HL-60 (cell line): ENCODE data around the gene CTRB1.
"Not testable (repeated sequence)": the region's sequence is repeated elsewhere in the genome, so short reads cannot be mapped to it uniquely, and the experiment has no call there.

Experiments
- DNase-seq, 2 experiments: peaks; one replicate each; pipeline ENCODE4 v3.0.0-alpha.2; 2010 to 2020; ENCODE audit warnings: low read depth in 1 of 2, low spot score in 1 of 2
- H3K27ac ChIP-seq: fragments of 250-450 bp; sonication (Bioruptor Pico); replicated peaks from 2 replicates; pipeline ENCODE4 v1.5.1; 2020; ENCODE audit warnings: mild to moderate bottlenecking, moderate library complexity
- H3K27me3 ChIP-seq: fragments of 250-450 bp; sonication (Bioruptor Pico); 2 replicates; pipeline ENCODE4 v1.5.1; 2021; ENCODE audit warnings: mild to moderate bottlenecking, moderate library complexity; ENCODE audit not compliant: insufficient read depth, poor library complexity, severe bottlenecking
- H3K4me3 ChIP-seq: replicated peaks from 2 replicates; pipeline ENCODE4 v1.5.1; 2011; ENCODE audit warnings: mild to moderate bottlenecking, control low read depth, low read length; ENCODE audit not compliant: insufficient read depth
- GABPA ChIP-seq: IDR thresholded peaks from 2 replicates; pipeline ENCODE4 v1.6.1; 2012; ENCODE audit warnings: low read depth
- POLR2AphosphoS5 ChIP-seq: IDR thresholded peaks from 2 replicates; pipeline ENCODE4 v1.6.1; 2012; ENCODE audit warnings: low read depth
- SPI1 ChIP-seq: IDR thresholded peaks from 2 replicates; pipeline ENCODE4 v1.6.1; 2012; ENCODE audit warnings: low read depth, mild to moderate bottlenecking, borderline replicate concordance
- TF ChIP-seq, protein P1 (sequence below): IDR thresholded peaks from one replicate; pipeline ENCODE4 v1.5.1; 2011; ENCODE audit warnings: low read length, control low read depth, inconsistent platforms; ENCODE audit not compliant: insufficient read depth
- TF ChIP-seq, protein P2 (sequence below): IDR thresholded peaks from 2 replicates; pipeline ENCODE4 v1.6.1; 2012; ENCODE audit warnings: low read depth; ENCODE audit not compliant: insufficient replicate concordance

CTRB1 gene

DNA sequence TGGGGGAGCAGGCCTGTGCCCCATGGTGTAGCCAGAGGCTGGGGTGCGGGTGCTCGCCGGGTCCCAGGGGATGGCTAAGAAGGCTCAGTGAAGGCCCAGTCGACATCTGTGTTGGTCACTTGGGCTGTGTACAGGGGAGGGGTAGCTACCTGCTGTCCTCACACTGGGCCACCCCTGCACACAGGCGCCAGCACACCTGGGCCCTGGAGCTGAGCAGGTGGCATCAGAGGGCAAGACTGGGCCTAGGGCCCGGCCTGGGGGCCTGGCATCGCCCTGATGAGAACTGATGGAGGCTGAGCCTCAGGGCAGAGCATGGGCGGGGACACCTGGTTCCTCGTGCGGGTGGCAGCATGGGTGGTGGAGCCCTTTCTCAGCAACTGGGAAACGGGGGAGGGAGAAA is 11.0 kb upstream of the CTRB1 start:
- Histone ChIP-seq H3K27me3 (no peaks in the 10 kb centered on the region), H3K27ac (no peak overlapping the region), H3K4me3 (no peak overlapping the region)
- no peak for DNase-seq
- no peak for TF ChIP-seq POLR2AphosphoS5
- TF ChIP-seq, protein P1, sequence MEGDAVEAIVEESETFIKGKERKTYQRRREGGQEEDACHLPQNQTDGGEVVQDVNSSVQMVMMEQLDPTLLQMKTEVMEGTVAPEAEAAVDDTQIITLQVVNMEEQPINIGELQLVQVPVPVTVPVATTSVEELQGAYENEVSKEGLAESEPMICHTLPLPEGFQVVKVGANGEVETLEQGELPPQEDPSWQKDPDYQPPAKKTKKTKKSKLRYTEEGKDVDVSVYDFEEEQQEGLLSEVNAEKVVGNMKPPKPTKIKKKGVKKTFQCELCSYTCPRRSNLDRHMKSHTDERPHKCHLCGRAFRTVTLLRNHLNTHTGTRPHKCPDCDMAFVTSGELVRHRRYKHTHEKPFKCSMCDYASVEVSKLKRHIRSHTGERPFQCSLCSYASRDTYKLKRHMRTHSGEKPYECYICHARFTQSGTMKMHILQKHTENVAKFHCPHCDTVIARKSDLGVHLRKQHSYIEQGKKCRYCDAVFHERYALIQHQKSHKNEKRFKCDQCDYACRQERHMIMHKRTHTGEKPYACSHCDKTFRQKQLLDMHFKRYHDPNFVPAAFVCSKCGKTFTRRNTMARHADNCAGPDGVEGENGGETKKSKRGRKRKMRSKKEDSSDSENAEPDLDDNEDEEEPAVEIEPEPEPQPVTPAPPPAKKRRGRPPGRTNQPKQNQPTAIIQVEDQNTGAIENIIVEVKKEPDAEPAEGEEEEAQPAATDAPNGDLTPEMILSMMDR: no peak
- no peak for TF ChIP-seq SPI1
- TF ChIP-seq GABPA: no peak
- TF ChIP-seq, protein P2, sequence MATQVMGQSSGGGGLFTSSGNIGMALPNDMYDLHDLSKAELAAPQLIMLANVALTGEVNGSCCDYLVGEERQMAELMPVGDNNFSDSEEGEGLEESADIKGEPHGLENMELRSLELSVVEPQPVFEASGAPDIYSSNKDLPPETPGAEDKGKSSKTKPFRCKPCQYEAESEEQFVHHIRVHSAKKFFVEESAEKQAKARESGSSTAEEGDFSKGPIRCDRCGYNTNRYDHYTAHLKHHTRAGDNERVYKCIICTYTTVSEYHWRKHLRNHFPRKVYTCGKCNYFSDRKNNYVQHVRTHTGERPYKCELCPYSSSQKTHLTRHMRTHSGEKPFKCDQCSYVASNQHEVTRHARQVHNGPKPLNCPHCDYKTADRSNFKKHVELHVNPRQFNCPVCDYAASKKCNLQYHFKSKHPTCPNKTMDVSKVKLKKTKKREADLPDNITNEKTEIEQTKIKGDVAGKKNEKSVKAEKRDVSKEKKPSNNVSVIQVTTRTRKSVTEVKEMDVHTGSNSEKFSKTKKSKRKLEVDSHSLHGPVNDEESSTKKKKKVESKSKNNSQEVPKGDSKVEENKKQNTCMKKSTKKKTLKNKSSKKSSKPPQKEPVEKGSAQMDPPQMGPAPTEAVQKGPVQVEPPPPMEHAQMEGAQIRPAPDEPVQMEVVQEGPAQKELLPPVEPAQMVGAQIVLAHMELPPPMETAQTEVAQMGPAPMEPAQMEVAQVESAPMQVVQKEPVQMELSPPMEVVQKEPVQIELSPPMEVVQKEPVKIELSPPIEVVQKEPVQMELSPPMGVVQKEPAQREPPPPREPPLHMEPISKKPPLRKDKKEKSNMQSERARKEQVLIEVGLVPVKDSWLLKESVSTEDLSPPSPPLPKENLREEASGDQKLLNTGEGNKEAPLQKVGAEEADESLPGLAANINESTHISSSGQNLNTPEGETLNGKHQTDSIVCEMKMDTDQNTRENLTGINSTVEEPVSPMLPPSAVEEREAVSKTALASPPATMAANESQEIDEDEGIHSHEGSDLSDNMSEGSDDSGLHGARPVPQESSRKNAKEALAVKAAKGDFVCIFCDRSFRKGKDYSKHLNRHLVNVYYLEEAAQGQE: no peak

DNA sequence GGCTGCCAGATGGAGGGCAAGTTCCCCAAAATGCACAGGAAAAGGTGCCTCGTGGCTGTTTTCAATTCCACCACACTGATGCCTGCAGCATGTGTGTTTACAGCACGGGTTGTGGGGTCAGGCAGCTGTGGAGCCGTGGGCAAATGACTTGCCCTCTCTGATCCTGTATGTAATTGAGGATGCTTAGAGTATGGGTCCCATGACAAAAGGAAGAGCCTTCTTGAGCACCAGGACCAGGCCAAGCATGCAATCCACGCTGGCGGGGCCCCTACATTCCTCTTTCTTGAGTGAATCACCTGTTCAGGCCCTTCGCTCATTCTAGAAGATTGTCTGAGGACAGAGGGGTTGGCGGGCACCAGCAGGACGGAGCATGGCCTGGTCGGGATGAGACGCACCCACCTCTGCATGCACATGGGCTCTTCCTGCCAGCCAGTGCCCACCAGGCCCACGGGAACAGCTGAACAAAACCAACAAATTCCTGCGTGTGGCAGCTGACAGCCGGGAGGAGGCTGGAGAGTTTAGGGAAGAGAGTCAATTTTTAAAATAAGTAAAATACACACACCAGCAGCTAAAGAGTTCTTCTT is 10.5 kb upstream of the CTRB1 start:
- H3K27me3 ChIP-seq: no peaks in the 10 kb centered on the region
- TF ChIP-seq POLR2AphosphoS5 (no peak), SPI1 (no peak), GABPA (no peak)
- TF ChIP-seq, protein P2: no peak
- TF ChIP-seq, protein P1: no peak
- no peak for DNase-seq
- H3K4me3 ChIP-seq: no peak overlapping the region
- H3K27ac ChIP-seq: no peak overlapping the region

DNA sequence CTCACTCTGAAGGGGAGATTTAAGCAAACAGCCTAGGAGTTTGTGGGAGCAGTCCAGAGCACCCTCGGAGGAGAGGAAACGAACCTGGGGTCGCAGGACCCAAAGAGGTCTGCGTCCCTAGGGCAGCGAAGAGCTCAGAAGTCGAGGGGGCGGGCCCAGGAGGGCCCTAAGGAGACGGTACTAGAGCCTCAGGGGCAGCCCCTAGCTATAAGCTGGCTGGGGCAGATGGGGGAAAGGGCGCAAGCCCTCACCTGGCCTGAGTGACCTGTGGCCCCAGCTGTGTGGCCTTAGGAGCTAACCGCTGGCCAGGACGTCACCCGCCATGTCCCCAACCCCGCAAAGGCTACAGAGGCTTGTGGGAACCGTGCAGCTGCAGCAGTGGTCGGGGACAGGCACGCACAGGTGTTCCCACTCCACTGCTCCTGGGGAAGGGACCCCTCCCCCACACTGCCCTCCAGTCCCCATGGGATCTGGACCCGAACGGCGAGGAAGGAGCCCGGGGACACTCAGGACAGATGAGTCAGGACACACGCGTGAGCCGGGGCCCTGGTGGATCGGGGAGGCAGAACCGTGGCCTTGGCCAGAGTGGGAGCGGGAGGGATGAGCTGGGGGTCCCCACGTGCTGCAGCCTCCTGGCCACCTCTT is 9.8 kb upstream of the CTRB1 start:
- no peak overlapping the region for H3K4me3 ChIP-seq
- H3K27me3 ChIP-seq: no peaks in the 10 kb centered on the region
- TF ChIP-seq, protein P2: no peak
- no peak for TF ChIP-seq GABPA
- no peak for TF ChIP-seq POLR2AphosphoS5
- no peak for TF ChIP-seq SPI1
- TF ChIP-seq, protein P1: no peak
- H3K27ac ChIP-seq: no peak overlapping the region
- DNase-seq: no peak

DNA sequence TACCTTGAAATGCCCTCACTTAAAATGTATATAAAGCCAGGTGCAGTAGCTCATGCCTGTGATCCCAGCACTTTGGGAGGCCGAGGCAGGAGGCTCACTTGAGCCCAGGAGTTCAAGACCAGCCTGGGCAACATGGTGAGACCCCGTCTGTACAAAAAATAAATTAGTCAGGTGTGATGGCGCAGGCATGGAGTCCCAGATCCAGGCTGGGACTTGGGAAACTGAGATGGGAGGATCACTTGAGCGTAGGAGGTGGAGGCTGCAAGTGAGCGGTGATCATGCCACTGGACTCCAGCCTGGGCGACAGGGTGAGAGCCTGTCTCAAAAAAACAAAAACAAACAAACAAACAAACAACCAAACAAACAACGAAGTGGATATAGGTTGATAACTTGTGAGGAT is 9.3 kb upstream of the CTRB1 start:
- DNase-seq, H3K27ac ChIP-seq, H3K4me3 ChIP-seq, H3K27me3 ChIP-seq: not testable (repeated sequence)
